ENCODE results near the gene MRPL11. TPM values are rescaled to one million over a fixed set of nuclear protein-coding genes. Genes with fewer than 3 reads are reported as not detected.

Gene MRPL11
- total and polyA plus RNA-seq, 2 of the 13 experiments (the other 11 are each of a cell fraction or from before 2014, with no cell fraction given): 72.9 to 176 TPM

DNA sequence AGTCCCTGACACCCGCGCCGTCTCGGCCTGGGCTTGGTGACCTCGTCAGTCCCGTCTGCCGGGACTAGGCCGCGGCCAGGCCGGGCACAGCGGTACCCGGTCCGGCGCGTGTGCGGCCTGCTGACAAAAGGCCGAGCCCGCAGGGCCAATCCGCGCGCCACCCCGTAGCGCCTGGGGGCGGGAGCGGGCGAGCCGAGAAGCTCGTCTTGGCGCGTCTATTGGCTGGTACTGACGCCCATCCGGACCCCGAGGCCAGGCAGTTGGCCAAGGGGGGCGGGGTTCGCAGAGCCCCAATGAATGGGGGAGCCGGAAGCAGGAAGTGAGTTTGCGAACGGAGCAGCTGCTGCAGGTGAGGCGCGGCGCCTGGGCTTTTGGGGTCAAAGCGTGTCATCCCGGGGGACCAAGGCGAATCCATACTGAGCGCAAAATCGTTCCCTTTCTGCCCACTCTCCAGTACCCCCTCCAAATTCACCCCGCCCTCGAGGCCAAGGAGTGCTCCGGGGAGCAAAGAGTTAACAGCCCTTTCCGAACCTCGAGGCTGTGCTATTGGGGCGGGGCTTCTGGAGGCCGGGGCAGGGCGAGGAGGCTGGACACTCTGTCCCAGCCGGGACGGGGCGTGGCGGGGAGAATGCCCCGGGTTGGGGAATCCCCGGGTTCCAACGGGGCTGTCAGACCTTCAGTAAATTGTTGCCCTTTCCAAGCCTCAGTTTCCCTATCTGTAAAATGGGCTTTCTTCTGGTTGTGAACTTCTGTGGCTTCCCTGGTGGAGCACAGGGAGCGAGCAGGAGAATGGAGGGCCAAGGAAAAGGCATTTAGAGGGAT, 41.7 kb upstream of the MRPL11 start, which contains the start of gene DPP3 (continued):
- TF ChIP-seq ZNF414 (CRISPR knock-in tag; IDR thresholded peaks at IDR 0.05): 0 out of 2 replicates have a peak, but pooled peaks have one; percentile 48
- TF ChIP-seq ZNF205 (CRISPR knock-in tag; IDR thresholded peaks at IDR 0.05): peak; percentile 65
- TF ChIP-seq ZNF232 (CRISPR knock-in tag; IDR thresholded peaks at IDR 0.05; ENCODE audit: borderline replicate concordance): no peak
- no peak for TF ChIP-seq ZNF180 (CRISPR knock-in tag; IDR thresholded peaks at IDR 0.05; ENCODE audit: borderline replicate concordance, low read depth)
- TF ChIP-seq DPF2 (CRISPR knock-in tag; IDR thresholded peaks at IDR 0.05; ENCODE audit: borderline replicate concordance, low read depth): no peak
- peak; percentile 52 for TF ChIP-seq JARID2 (CRISPR knock-in tag; IDR thresholded peaks at IDR 0.05; ENCODE audit: insufficient replicate concordance)
- peak; percentile 86; the same call in 1 of the 2 replicates for TF ChIP-seq AKAP8 (CRISPR knock-in tag; IDR thresholded peaks at IDR 0.05)
- TF ChIP-seq REXO4 (CRISPR knock-in tag; IDR thresholded peaks at IDR 0.05; ENCODE audit: borderline replicate concordance): no peak
- TF ChIP-seq ZNF264 (CRISPR knock-in tag; IDR thresholded peaks at IDR 0.05): no peak
- no peak for TF ChIP-seq ZNF24 (IDR thresholded peaks at IDR 0.05)
- no peak for TF ChIP-seq LBX2 (CRISPR knock-in tag; IDR thresholded peaks at IDR 0.05; ENCODE audit: borderline replicate concordance)
- 0 out of 2 replicates have a peak, but pooled peaks have one; percentile 32 for TF ChIP-seq HMG20B (CRISPR knock-in tag; conservative IDR thresholded peaks at IDR 0.05)
- TF ChIP-seq ZNF773 (CRISPR knock-in tag; IDR thresholded peaks at IDR 0.05; ENCODE audit: borderline replicate concordance): no peak
- TF ChIP-seq ZNF747 (CRISPR knock-in tag; IDR thresholded peaks at IDR 0.05; ENCODE audit: borderline replicate concordance): no peak
- TF ChIP-seq NFIC (IDR thresholded peaks at IDR 0.05; ENCODE audit: low read length): no peak
- no peak for TF ChIP-seq SNRNP70 (IDR thresholded peaks at IDR 0.05; ENCODE audit: low read depth, low read length)
- TF ChIP-seq FIP1L1 (IDR thresholded peaks at IDR 0.05; ENCODE audit: borderline replicate concordance, insufficient read depth, low read depth, low read length): no peak
- TF ChIP-seq POLR2AphosphoS2 (IDR thresholded peaks at IDR 0.05; ENCODE audit: low read depth, low read length): no peak
- TF ChIP-seq ZNF75D (CRISPR knock-in tag; IDR thresholded peaks at IDR 0.05; ENCODE audit: borderline replicate concordance): no peak
- no peak; the same call in 1 of the 2 replicates for TF ChIP-seq ZNF292 (CRISPR knock-in tag; IDR thresholded peaks at IDR 0.05; ENCODE audit: borderline replicate concordance, low read depth)
- TF ChIP-seq MTF2 (CRISPR knock-in tag; IDR thresholded peaks at IDR 0.05; ENCODE audit: borderline replicate concordance): no peak
- TF ChIP-seq, protein P1, sequence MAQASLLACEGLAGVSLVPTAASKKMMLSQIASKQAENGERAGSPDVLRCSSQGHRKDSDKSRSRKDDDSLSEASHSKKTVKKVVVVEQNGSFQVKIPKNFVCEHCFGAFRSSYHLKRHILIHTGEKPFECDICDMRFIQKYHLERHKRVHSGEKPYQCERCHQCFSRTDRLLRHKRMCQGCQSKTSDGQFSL (CRISPR knock-in tag; IDR thresholded peaks at IDR 0.05): peak; percentile 82
- TF ChIP-seq SYNCRIP (IDR thresholded peaks at IDR 0.05; ENCODE audit: insufficient read depth, low read depth, low read length): no peak
- TF ChIP-seq MBD4 (IDR thresholded peaks at IDR 0.05; ENCODE audit: borderline replicate concordance, low read length): no peak
- peak; percentile 39; the same call in 1 of the 2 replicates for TF ChIP-seq FOSL2 (CRISPR knock-in tag; IDR thresholded peaks at IDR 0.05)
- TF ChIP-seq ZNF33A (CRISPR knock-in tag; IDR thresholded peaks at IDR 0.05; ENCODE audit: borderline replicate concordance): no peak
- TF ChIP-seq, protein P2, sequence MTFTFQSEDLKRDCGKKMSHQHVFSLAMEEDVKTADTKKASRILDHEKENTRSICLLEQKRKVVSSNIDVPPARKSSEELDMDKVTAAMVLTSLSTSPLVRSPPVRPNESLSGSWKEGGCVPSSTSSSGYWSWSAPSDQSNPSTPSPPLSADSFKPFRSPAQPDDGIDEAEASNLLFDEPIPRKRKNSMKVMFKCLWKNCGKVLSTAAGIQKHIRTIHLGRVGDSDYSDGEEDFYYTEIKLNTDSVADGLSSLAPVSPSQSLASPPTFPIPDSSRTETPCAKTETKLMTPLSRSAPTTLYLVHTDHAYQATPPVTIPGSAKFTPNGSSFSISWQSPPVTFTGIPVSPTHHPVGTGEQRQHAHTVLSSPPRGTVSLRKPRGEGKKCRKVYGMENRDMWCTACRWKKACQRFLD (CRISPR knock-in tag; IDR thresholded peaks at IDR 0.05; ENCODE audit: borderline replicate concordance): peak; percentile 30; the same call in 1 of the 2 replicates
- no peak for TF ChIP-seq SMAD3 (CRISPR knock-in tag; IDR thresholded peaks at IDR 0.05)

Measured in HepG2 (cell line).